ENCODE measurements around the gene IL36G. TPM values are rescaled to one million over a fixed set of nuclear protein-coding genes. Genes with fewer than 3 reads are reported as not detected.

The IL36G gene
- total RNA-seq, 2 experiments from 2014 or later, result not detected

GRCh38 chr2:113015655-113016054 lies 37.8 kb downstream of the IL36G start:
- no peaks in the 10 kb centered on the region for H3K36me3 ChIP-seq (ENCODE audit: insufficient read depth, low read length)
- H3K4me3 ChIP-seq (ENCODE audit: low read depth, low read length, poor library complexity, severe bottlenecking), result no peak overlapping the region
- no peaks in the 10 kb centered on the region for H3K4me1 ChIP-seq (ENCODE audit: insufficient read depth, low read length, poor library complexity, severe bottlenecking)
- DNase-seq (ENCODE audit: low spot score), result no peak
- intact Hi-C loops (cut with micrococcal nuclease; ENCODE audit: unreplicated experiment), result no loop called here
- no peak for TF ChIP-seq CTCF (conservative IDR thresholded peaks at IDR 0.05; ENCODE audit: low read length)
- no peak for TF ChIP-seq EZH2phosphoT487 (IDR thresholded peaks at IDR 0.05; ENCODE audit: borderline replicate concordance, low read depth, low read length)
- no TSS peak for BruUV-seq (replicated peaks)
- no peaks in the 10 kb centered on the region for H4K20me1 ChIP-seq (ENCODE audit: insufficient read depth, low read length)
- ChIA-PET POLR2A (no interaction called here), CTCF (ENCODE audit: unreplicated experiment) (no interaction called here)
- no peak overlapping the region for H3K4me2 ChIP-seq (ENCODE audit: low read length)
- no peak overlapping the region for H3K27ac ChIP-seq (ENCODE audit: low read depth, low read length, poor library complexity, severe bottlenecking)
- no peaks in the 10 kb centered on the region for H3K9me2 ChIP-seq (ENCODE audit: insufficient read depth, low read length)
- H3K79me2 ChIP-seq (ENCODE audit: insufficient read depth, low read depth, low read length), result no peaks in the 10 kb centered on the region
- H3K9me3 ChIP-seq (ENCODE audit: low read length), result no peaks in the 10 kb centered on the region
- no peak overlapping the region for H2AFZ ChIP-seq (ENCODE audit: low read length)

DNA sequence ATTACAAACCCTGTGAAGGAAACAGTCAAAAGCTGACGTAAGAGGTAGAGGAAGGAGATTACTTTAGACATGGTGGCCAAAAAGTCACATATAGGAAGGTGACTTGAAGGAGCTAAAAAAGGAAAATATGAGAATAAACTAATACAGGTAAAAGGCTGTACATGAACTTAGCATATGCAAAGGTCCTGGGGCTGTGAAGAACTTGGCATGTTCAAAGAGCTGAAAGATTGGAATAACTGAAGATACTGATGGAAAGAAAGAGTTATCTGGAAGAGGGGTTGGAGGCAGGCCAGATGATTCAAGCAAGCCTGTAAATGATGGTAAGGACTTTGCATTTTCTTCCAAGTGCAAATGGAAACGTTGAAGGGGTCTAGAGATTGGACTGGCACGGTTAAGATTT lies 40.7 kb downstream of the IL36G start:
- Histone ChIP-seq H3K36me3 (ENCODE audit: insufficient read depth, low read length) (no peaks in the 10 kb centered on the region), H3K4me1 (ENCODE audit: insufficient read depth, low read length, poor library complexity, severe bottlenecking) (no peaks in the 10 kb centered on the region), H3K4me2 (ENCODE audit: low read length) (no peak overlapping the region), H3K9me2 (ENCODE audit: insufficient read depth, low read length) (no peaks in the 10 kb centered on the region), H4K20me1 (ENCODE audit: insufficient read depth, low read length) (no peaks in the 10 kb centered on the region), H3K79me2 (ENCODE audit: insufficient read depth, low read depth, low read length) (no peaks in the 10 kb centered on the region), H3K27ac (ENCODE audit: low read depth, low read length, poor library complexity, severe bottlenecking) (no peak overlapping the region), H3K9me3 (ENCODE audit: low read length) (no peaks in the 10 kb centered on the region), H2AFZ (ENCODE audit: low read length) (no peak overlapping the region), H3K4me3 (ENCODE audit: low read depth, low read length, poor library complexity, severe bottlenecking) (no peak overlapping the region)
- intact Hi-C loops (cut with micrococcal nuclease; ENCODE audit: unreplicated experiment), result no loop called here
- DNase-seq (ENCODE audit: low spot score), result no peak
- POLR2A ChIA-PET, result no interaction called here
- TF ChIP-seq EZH2phosphoT487 (IDR thresholded peaks at IDR 0.05; ENCODE audit: borderline replicate concordance, low read depth, low read length) (no peak), CTCF (conservative IDR thresholded peaks at IDR 0.05; ENCODE audit: low read length) (no peak)
- CTCF ChIA-PET (ENCODE audit: unreplicated experiment), result no interaction called here
- no TSS peak for BruUV-seq (replicated peaks)

DNA sequence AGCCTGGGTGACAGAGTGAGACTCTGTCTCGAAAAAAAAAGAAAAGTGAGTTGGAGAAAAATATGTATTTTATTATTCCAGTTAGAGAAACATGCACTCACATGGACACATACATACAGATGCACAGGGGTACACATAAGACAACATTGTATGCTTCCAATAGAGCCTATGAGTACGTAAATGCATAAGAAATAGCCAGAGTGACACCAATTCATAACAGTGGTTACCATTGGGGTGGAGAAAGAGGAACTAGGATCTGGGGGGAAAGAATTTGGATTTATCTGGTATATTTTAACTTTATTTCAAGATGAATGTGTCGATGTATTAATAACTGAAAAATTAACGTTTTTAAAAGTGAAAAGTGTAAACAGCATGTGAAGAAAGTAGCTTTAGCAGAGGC lies 43.5 kb downstream of the IL36G start:
- Histone ChIP-seq H2AFZ (ENCODE audit: low read length) (no peak overlapping the region), H3K4me1 (ENCODE audit: insufficient read depth, low read length, poor library complexity, severe bottlenecking) (no peaks in the 10 kb centered on the region), H3K36me3 (ENCODE audit: insufficient read depth, low read length) (no peaks in the 10 kb centered on the region), H3K4me2 (ENCODE audit: low read length) (no peak overlapping the region), H3K27ac (ENCODE audit: low read depth, low read length, poor library complexity, severe bottlenecking) (no peak overlapping the region), H3K9me2 (ENCODE audit: insufficient read depth, low read length) (no peaks in the 10 kb centered on the region), H3K4me3 (ENCODE audit: low read depth, low read length, poor library complexity, severe bottlenecking) (no peak overlapping the region), H3K9me3 (ENCODE audit: low read length) (no peaks in the 10 kb centered on the region), H4K20me1 (ENCODE audit: insufficient read depth, low read length) (no peaks in the 10 kb centered on the region), H3K79me2 (ENCODE audit: insufficient read depth, low read depth, low read length) (no peaks in the 10 kb centered on the region)
- intact Hi-C loops (cut with micrococcal nuclease; ENCODE audit: unreplicated experiment), result no loop called here
- POLR2A ChIA-PET, result no interaction called here
- CTCF ChIA-PET (ENCODE audit: unreplicated experiment), result no interaction called here
- DNase-seq (ENCODE audit: low spot score), result no peak
- BruUV-seq (replicated peaks), result no TSS peak
- TF ChIP-seq CTCF (conservative IDR thresholded peaks at IDR 0.05; ENCODE audit: low read length) (no peak), EZH2phosphoT487 (IDR thresholded peaks at IDR 0.05; ENCODE audit: borderline replicate concordance, low read depth, low read length) (no peak)
